Uterus (tissue), 4 donors: Measurements from ENCODE around the gene TPM1. TPM values are rescaled to one million over a fixed set of nuclear protein-coding genes. Genes with fewer than 3 reads are reported as not detected.

ENCODE experiments used
- DNase-seq, 2 donors: peaks; one replicate each; pipeline ENCODE4 v3.0.0-alpha.2; 2019 to 2020
- H3K27ac ChIP-seq, 2 donors: fragments of 200-600 bp; sonication (generic); 1 replicate in 1 of 2; 2 replicates in 1 of 2; pipeline ENCODE4 v1.5.1; 2016 to 2018
- H3K27me3 ChIP-seq, 2 donors: fragments of 200-600 bp; sonication (generic); one replicate each; pipeline ENCODE4 v1.5.1; 2018 to 2019; ENCODE audit warnings: control low read depth in 1 of 2
- H3K36me3 ChIP-seq, 2 donors: fragments of 200-600 bp; sonication (generic); one replicate each; pipeline ENCODE4 v1.5.1; 2019; ENCODE audit warnings: control low read depth in 1 of 2
- H3K4me1 ChIP-seq, 2 donors: fragments of 200-600 bp; sonication (generic); one replicate each; pipeline ENCODE4 v1.5.1; 2018 to 2019; ENCODE audit warnings: control low read depth in 1 of 2
- H3K4me3 ChIP-seq, 2 donors: fragments of 200-600 bp; sonication (generic); 1 replicate in 1 of 2; 2 replicates in 1 of 2; pipeline ENCODE4 v1.5.1; 2018 to 2019; ENCODE audit warnings: mild to moderate bottlenecking in 1 of 2
- H3K9me3 ChIP-seq, 2 donors: fragments of 200-600 bp; sonication (generic); one replicate each; pipeline ENCODE4 v1.5.1; 2019; ENCODE audit warnings: control low read depth in 1 of 2
- POLR2A ChIP-seq, 2 donors: fragments of 450-650 bp; IDR thresholded peaks; one replicate each; pipeline ENCODE4 v1.6.1; 2016; ENCODE audit warnings: antibody characterized with exemption in 2 of 2, mild to moderate bottlenecking in 1 of 2, moderate library complexity in 1 of 2
- intact Hi-C: fragments of 100-400 bp; cut with DNase I; formaldehyde crosslinking; loops from one replicate; pipeline ENCODE4 v1.15.1; 2023; ENCODE audit warnings: low total_unique reads
- total RNA-seq, 4 donors: library from RNA; depleted of rRNA in 3 of 4; stranded (reverse); fragments of >200 nt in 3 of 4; gene quantifications; one replicate each; pipeline versions ENCODE4 v1.1.0 to v1.2.4, GENCODE V29; 2014 to 2023
- TF ChIP-seq, protein P1 (sequence below), 4 experiments: fragments of 200-600 bp in 2 of 4; fragments of 450-650 bp in 2 of 4; sonication (generic) in 2 of 4; IDR thresholded peaks; one replicate each; pipeline ENCODE4 v1.5.1; 2016 to 2019; ENCODE audit warnings: antibody characterized with exemption in 4 of 4, mild to moderate bottlenecking in 2 of 4, moderate library complexity in 1 of 4
- donor health status: DM: yes; HTN: yes; CAD: no.

The TPM1 gene
- total RNA-seq, 4 donors from 2014 or later, result 622 to 1,998 (median 1,003) TPM

DNA sequence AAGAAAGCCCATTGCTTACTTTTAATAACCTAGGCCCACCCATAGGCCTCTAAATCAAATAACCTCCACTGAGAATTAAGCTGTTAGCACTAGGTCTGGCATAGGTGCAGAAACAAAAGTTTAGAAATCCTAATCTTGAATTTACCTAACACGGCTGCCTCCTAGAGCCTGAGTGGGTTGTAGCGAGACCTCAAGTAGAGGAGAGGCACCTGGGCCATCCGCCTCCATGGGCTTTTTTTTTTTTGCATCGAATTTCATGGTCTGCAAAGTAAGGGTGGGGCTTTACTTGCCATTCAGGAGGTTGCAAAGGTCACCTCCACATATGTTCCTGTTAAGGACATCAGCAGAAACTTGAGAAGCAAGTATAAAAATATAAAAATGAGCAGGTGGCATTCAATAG, 6.6 kb upstream of the TPM1 start:
- Histone ChIP-seq H3K9me3 (no peaks in the 10 kb centered on the region), H3K27ac (no peak overlapping the region), H3K27me3 (no peaks in the 10 kb centered on the region), H3K4me3 (no peak overlapping the region), H3K36me3 (no peaks in the 10 kb centered on the region), H3K4me1 (no peaks in the 10 kb centered on the region)
- no peak for DNase-seq
- intact Hi-C loops, result no loop called here
- TF ChIP-seq POLR2A (IDR thresholded peaks at IDR 0.05), result no peak
- TF ChIP-seq, protein P1, sequence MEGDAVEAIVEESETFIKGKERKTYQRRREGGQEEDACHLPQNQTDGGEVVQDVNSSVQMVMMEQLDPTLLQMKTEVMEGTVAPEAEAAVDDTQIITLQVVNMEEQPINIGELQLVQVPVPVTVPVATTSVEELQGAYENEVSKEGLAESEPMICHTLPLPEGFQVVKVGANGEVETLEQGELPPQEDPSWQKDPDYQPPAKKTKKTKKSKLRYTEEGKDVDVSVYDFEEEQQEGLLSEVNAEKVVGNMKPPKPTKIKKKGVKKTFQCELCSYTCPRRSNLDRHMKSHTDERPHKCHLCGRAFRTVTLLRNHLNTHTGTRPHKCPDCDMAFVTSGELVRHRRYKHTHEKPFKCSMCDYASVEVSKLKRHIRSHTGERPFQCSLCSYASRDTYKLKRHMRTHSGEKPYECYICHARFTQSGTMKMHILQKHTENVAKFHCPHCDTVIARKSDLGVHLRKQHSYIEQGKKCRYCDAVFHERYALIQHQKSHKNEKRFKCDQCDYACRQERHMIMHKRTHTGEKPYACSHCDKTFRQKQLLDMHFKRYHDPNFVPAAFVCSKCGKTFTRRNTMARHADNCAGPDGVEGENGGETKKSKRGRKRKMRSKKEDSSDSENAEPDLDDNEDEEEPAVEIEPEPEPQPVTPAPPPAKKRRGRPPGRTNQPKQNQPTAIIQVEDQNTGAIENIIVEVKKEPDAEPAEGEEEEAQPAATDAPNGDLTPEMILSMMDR (IDR thresholded peaks at IDR 0.05), result no peak

DNA sequence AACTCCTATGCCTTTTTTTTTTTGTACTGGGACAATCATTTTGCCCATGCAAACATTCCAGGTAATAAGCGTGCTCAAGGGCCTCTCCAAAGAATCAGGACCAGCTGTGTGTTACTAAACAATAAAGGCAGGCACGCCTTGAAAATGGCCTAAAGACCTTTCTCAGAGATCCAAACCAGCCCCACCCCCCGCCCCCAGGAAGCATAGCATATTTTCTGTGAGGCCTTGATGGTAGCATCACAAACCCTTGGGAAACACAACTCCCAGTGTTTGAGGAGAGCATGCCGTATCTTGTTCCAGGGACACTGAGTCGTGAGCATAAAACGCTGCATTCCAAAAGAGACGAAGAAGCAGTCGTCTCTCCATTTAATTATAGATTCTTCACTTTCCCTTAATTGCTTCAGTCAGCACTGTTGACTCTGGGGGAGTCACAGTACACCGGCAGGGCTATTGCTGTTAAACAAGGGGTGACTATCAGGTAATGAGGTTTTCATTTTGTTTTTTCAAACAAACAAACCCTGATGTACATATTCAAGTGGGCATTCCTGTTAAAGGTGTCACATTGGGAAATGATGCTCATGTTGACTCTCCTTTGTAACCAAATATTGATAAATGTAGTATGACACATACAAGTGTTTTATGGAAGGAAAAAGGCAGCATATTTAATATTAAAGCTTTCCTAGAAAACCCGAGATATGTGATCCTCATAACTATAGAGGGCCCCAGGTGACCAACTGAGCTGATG, 4.4 kb upstream of the TPM1 start:
- no peak for DNase-seq
- no peaks in the 10 kb centered on the region for H3K9me3 ChIP-seq
- TF ChIP-seq POLR2A (IDR thresholded peaks at IDR 0.05), result no peak
- TF ChIP-seq, protein P1 (IDR thresholded peaks at IDR 0.05), result no peak
- H3K4me1 ChIP-seq, result no peaks in the 10 kb centered on the region
- H3K36me3 ChIP-seq, result no peaks in the 10 kb centered on the region
- H3K27me3 ChIP-seq, result no peaks in the 10 kb centered on the region
- intact Hi-C loops, result no loop called here
- no peak overlapping the region for H3K4me3 ChIP-seq
- H3K27ac ChIP-seq, result no peak overlapping the region

DNA sequence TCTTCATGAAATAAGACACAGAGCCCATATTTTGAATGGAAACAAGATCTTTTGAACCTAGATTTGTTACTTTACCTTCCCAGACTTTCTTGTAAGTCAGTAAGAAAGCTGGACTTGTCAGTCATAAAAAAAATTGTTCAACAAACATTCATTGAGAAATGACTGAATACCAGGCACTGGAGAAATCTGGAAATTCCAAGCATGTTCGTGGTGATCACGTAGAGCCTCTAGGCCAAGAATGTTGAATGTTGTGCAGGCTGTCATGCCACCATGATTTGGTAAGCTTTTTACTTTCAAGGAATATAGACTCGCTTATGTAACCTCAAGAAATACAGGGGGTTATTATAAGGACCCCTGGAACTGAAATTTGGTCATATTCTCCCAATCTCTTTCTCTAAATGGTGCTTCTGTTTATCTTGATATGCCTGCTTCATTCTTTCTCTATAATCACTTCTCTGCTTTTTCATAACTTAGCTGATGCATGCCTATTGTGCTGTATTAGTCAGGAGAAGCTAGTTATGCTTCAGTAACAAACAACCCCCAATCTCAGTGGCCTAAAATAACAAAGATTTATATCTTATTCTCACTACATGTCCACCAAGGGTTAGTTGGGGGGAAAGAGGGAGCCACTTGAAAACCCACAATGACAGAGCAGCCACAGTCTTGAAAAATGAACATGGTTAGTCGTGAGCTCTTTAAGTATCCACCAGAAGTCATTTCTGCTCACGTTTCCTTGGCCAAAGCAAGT, 3.4 kb upstream of the TPM1 start:
- Histone ChIP-seq H3K4me1 (no peaks in the 10 kb centered on the region), H3K4me3 (no peak overlapping the region), H3K36me3 (no peaks in the 10 kb centered on the region), H3K27ac (no peak overlapping the region), H3K27me3 (no peaks in the 10 kb centered on the region), H3K9me3 (no peaks in the 10 kb centered on the region)
- DNase-seq, result no peak
- intact Hi-C loops, result no loop called here
- TF ChIP-seq, protein P1 (IDR thresholded peaks at IDR 0.05), result no peak

DNA sequence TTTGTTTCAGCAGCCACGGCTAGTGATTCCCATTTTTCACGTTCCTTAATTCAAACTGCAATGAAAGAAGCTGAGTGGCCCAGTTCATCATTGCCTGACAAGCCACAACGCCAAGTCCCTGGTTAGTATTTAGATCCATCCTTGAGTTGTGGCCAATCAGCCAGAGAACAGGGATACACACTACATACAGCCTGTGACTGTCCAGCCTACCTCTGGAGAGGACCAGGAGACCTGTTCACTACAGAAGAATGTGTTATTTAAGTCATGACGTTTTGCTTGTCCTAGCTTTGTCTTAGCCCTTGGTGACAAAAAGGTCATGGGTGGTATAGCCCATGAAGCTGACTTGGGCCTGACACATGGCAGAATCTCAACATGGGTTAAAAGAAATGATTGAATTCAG, 2.7 kb upstream of the TPM1 start:
- DNase-seq, result no peak
- H3K27ac ChIP-seq, result no peak overlapping the region
- H3K9me3 ChIP-seq, result no peaks in the 10 kb centered on the region
- TF ChIP-seq, protein P1 (IDR thresholded peaks at IDR 0.05), result no peak
- TF ChIP-seq POLR2A (IDR thresholded peaks at IDR 0.05), result no peak
- no peaks in the 10 kb centered on the region for H3K4me1 ChIP-seq
- intact Hi-C loops, result no loop called here
- no peaks in the 10 kb centered on the region for H3K27me3 ChIP-seq
- no peak overlapping the region for H3K4me3 ChIP-seq
- no peaks in the 10 kb centered on the region for H3K36me3 ChIP-seq

DNA sequence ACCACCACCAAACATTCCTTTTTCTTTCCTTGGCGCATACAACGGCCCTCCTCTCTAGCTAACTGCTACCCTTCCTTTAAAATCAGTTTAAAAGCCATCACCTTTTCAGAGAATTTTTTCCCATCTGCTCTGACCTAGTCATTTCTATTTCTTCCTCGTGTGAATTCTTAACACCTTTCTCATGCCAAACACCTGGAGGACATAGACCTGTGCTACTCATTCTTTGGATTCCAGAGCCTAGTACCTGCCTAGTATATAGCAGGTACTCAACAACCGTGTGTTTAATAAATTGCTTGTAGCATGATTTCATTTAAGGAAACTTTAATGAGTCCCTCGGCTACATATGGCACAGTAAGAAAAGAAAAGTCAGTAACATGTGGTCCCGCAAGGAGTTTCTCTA, 2.0 kb upstream of the TPM1 start:
- Histone ChIP-seq H3K27ac (peak overlapping the region; percentile 97 to 98), H3K4me3 (no peak overlapping the region), H3K27me3 (no peaks in the 10 kb centered on the region), H3K9me3 (no peaks in the 10 kb centered on the region), H3K4me1 (no peaks in the 10 kb centered on the region), H3K36me3 (no peaks in the 10 kb centered on the region)
- TF ChIP-seq, protein P1 (IDR thresholded peaks at IDR 0.05), result no peak
- TF ChIP-seq POLR2A (IDR thresholded peaks at IDR 0.05), result no peak
- DNase-seq, result no peak
- intact Hi-C loops, result no loop called here
